ENCODE results near the gene ZSWIM4. TPM values are rescaled to one million over a fixed set of nuclear protein-coding genes. Genes with fewer than 3 reads are reported as not detected.

Gene ZSWIM4
- total RNA-seq, 2 donors from 2014 or later: 4.2 to 5.3 TPM

DNA sequence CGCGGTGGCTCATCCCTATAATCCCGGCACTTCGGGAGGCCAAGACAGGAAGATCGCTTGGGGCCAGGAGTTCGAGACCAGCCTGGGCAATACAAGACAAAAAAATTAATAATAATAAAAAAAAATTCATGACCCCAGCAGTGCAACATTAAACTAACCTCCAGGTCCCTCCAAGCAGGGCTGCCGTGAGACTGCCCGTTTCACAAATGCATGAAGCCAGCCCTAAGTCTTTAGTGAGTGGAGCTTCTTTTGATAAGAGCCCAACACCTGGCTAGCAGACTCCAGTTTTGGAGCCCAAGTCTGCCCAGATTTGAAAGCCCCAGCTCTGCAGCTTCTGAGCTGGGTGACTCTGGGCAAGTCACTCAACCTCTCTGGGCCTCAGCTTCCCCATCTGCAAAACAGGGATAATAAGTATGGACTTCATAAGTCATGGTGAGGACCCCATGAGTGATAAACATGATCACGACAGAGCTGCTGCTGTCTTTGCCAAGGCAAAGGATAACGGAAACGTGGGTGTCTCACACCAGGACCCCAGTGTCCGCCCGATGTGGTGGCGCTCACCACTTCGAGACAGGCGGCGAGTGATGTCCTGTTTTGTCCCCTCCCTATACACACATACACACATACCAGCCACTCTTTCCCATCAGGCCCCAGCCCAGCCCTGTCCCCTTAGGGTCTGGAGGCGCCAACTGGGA, 43.3 kb downstream of the ZSWIM4 start:
- Mint-ChIP-seq H3K27me3 (no peaks in the 10 kb centered on the region), H3K4me1 (peaks cover 64% of the 10 kb centered on the region), H3K27ac (peak overlapping the region; percentile 100), H3K36me3 (ENCODE audit: low read depth) (peaks cover 7% of the 10 kb centered on the region), H3K4me3 (peak overlapping the region; percentile 96)
- ATAC-seq (no peak), DNase-seq (no peak)
- no peaks in the 10 kb centered on the region for H3K9me3 ChIP-seq (ENCODE audit: control insufficient read depth, low read length, poor library complexity, severe bottlenecking)

DNA sequence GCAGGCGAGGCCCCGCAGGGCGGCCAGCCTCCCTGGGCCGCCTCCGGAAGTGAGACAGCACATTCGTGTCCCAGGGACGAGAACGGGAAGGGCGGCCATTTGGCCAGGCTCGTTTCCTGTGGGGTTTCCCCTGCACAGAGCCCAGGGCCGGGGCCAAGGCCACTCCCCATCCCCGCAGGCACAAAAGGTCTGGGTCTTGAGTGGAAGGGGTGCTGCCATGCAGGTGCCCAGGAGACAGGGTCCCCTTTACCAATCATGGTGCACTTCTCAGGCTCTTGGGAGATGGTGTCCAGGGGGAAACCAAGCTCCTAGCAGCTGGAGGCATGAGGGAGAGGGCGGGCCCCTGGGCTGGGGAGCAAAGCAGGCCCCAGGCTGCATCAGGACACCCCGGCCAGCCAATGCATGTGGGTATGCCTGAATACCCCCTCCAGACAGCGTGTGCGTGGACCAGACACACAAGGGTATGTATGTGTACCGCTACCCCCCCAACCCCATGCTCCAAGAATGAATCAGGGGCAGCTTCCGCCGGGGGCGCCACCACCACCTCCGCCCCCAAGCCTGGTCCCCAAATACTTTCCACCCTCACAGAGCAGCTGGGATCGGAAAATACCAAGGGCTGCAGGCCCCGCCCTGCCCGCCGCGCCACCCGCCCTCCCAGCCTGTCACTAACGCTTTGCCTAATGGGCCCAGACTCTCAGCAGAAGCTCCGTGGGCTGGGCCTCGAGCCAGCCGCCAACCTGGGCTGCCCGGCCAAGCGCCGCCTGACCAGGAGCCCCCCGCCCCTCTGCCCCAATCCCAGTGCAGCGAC, 44.1 kb downstream of the ZSWIM4 start:
- H3K4me3 Mint-ChIP-seq: peak overlapping the region; percentile 96
- no peaks in the 10 kb centered on the region for H3K27me3 Mint-ChIP-seq
- peak; percentile 16 for ATAC-seq
- H3K27ac Mint-ChIP-seq: peak overlapping the region; percentile 100
- no peaks in the 10 kb centered on the region for H3K9me3 ChIP-seq (ENCODE audit: control insufficient read depth, low read length, poor library complexity, severe bottlenecking)
- peaks cover 7% of the 10 kb centered on the region for H3K36me3 Mint-ChIP-seq (ENCODE audit: low read depth)
- H3K4me1 Mint-ChIP-seq: peaks cover 60% of the 10 kb centered on the region
- peak; percentile 62 to 80 (median 69) for DNase-seq

DNA sequence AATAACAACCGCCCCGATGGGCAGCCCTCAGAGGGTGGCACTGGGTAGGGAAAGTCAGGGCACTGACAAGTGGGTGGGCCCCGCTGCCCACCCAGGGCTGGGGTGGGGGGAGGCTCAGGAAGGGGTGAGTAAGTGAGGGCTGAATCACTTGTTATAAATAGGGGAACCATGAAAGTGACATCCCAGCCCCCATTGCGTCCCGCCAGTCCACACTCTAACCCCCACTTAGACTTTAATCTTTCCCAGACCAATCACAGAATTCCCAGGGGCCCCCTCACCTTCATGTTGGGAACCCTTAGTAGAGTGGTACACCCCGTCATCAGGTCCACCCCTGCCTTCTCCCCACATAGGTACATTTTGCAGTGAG, 44.7 kb downstream of the ZSWIM4 start:
- Mint-ChIP-seq H3K4me1 (peaks cover 59% of the 10 kb centered on the region), H3K27ac (peak overlapping the region; percentile 100), H3K36me3 (ENCODE audit: low read depth) (peaks cover 7% of the 10 kb centered on the region), H3K4me3 (peak overlapping the region; percentile 96), H3K27me3 (no peaks in the 10 kb centered on the region)
- H3K9me3 ChIP-seq (ENCODE audit: control insufficient read depth, low read length, poor library complexity, severe bottlenecking): no peaks in the 10 kb centered on the region
- DNase-seq: no peak
- peak; percentile 2 for ATAC-seq

DNA sequence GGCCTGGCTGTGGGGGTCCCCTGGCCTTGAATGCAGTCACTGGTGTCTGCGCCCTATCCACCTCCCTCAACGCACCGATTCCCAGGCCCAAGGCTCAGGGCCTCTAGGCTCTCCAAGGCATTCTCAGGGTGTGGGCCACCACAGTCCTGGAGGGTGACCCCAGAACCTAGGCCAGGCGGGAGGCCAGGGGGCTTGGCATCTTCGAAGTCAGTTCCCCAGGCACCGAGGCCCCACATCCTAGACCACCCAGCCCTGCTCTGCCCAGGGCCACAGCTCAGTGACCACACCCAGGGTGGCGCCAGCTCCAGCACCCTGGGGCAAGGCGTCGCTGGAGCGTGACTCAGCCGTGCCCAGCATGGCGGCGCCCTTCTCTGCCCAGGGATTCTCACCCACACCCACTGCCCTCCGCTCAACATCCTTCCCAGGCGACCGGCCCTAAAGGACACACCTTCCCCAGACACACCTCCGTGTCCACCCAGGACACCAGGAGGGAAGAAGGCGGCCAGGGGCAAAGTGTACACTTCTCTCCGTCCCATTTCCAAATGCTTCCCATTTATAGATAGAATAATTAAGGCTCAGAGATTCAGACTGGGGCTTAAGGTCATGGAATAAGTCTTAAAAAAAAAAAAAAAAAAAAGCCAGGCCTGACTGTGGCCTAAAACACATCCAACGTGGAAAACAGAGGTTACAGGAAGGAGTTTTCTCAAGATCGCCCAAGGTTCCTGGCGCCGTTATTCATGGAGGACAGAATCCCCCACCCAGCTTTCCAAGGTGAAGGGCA, 45.3 kb downstream of the ZSWIM4 start:
- Mint-ChIP-seq H3K27ac (peak overlapping the region; percentile 100), H3K27me3 (no peaks in the 10 kb centered on the region), H3K4me3 (peak overlapping the region; percentile 96), H3K36me3 (ENCODE audit: low read depth) (peaks cover 7% of the 10 kb centered on the region), H3K4me1 (peaks cover 61% of the 10 kb centered on the region)
- ATAC-seq (peak; percentile 0), DNase-seq (peak in 1 of 3 donors; percentile 56)
- H3K9me3 ChIP-seq (ENCODE audit: control insufficient read depth, low read length, poor library complexity, severe bottlenecking): no peaks in the 10 kb centered on the region

DNA sequence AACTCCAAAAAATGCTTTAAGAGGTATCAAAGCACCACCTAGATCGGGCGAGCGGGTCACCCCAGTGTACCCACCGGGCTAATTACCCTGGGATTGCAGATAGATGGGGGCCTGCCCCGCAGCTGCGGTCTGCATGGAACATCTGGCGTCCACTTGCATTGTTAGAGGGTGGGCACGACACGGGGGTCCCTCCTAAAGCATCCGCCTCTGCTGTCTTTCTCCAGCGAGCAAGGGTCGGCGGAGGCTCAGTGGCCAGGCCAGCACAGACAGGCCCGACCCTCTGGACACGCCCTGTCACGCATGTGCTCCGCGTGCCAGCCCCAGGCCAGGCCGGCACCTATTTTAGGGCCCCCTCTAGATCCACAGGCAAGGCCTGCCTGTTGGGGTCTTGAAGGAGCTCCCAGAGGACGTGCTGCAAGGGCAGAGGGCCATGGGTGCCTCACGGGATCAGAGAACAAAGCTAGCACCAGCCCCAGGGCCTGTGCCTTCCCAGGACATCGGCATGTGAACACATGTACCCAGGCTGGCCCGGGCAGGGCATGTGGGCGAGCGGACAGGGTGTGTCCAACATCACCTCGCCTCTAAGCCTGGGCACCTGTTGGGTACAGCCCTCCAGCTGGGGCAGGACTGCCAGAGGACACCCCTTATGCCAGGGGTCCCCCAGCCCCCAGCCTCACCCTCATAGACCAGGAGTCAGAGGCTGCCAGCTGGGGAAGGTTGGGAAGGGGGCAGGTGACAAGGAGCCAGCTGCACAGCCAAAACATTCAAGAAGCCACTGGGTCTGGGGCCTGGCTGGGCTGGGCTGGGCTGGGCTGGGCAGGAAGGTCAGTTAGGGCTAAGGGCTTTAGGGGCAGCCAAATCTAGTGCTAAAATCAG, 46.1 kb downstream of the ZSWIM4 start:
- peaks cover 4% of the 10 kb centered on the region for H3K36me3 Mint-ChIP-seq (ENCODE audit: low read depth)
- peak overlapping the region; percentile 100 for H3K27ac Mint-ChIP-seq
- peak in 2 of 3 donors; percentile 37 to 51 for DNase-seq
- no peak for ATAC-seq
- H3K4me3 Mint-ChIP-seq: peak overlapping the region; percentile 96
- H3K4me1 Mint-ChIP-seq: peaks cover 62% of the 10 kb centered on the region
- no peaks in the 10 kb centered on the region for H3K9me3 ChIP-seq (ENCODE audit: control insufficient read depth, low read length, poor library complexity, severe bottlenecking)
- H3K27me3 Mint-ChIP-seq: no peaks in the 10 kb centered on the region

DNA sequence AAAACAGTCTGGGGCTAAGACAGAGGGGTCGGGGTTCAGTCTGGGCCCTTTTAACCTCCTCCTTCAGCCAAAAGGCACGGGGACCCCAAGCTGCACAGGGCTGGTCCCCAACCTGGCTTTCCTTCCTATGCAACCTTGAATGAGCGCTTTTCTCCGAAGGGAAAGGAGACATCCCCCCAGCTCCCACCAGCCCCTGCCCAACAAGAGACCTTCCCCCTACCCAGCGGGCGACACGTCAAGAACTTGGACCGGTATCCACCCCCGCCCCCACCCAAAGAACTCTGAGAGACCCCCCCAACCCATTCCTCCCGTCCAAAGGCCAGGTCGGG, 46.7 kb downstream of the ZSWIM4 start:
- Mint-ChIP-seq H3K27me3 (no peaks in the 10 kb centered on the region), H3K27ac (peak overlapping the region; percentile 100), H3K4me1 (peaks cover 63% of the 10 kb centered on the region), H3K36me3 (ENCODE audit: low read depth) (peaks cover 4% of the 10 kb centered on the region), H3K4me3 (peak overlapping the region; percentile 96)
- ATAC-seq (no peak), DNase-seq (peak in 1 of 3 donors; percentile 42)
- no peaks in the 10 kb centered on the region for H3K9me3 ChIP-seq (ENCODE audit: control insufficient read depth, low read length, poor library complexity, severe bottlenecking)

DNA sequence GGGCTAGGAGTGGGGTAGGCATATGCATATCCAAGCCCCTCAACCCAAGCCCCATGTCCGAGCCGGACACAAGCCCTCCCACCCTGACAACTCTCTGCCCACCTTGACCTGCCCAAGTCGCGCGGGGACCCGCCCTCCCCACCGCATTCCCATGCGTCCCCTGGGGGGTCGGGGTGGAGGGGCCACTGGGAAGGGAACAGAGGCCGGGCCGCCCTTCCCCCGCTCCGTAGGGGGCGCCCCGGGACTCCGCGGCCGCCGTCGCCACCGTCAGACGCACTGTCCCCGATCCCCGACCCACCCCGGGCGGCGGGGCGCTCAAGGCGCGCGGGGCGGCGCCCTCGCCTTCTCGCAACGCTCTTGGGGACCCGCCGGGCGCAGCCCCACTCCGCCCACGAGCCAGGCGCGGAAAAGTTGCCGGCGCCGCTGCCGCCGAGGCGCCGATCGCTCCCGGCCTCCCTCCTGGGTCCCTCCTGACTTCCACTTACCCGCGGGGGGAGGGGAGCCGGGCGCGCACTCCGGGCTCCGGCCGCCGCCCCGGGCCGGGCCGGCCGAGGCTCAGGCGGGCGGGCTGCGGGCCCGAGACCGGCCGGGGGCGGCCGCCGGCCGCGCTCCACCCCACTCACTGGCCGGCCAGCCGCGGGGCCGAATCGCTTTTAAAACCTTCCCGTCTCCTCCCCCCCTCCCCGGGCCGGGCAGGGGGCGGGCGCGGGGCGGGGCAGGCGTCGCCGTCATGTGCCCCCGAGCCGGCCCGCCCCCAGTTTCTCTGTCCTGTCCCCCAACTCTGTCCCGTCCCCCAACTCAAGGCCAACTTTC, 47.3 kb downstream of the ZSWIM4 start:
- peak; percentile 15 for ATAC-seq
- Mint-ChIP-seq H3K36me3 (ENCODE audit: low read depth) (peaks cover 4% of the 10 kb centered on the region), H3K4me3 (peak overlapping the region; percentile 96), H3K27ac (peak overlapping the region; percentile 100), H3K27me3 (no peaks in the 10 kb centered on the region), H3K4me1 (peaks cover 62% of the 10 kb centered on the region)
- H3K9me3 ChIP-seq (ENCODE audit: control insufficient read depth, low read length, poor library complexity, severe bottlenecking): no peaks in the 10 kb centered on the region
- peak; percentile 78 to 81 (median 81) for DNase-seq

DNA sequence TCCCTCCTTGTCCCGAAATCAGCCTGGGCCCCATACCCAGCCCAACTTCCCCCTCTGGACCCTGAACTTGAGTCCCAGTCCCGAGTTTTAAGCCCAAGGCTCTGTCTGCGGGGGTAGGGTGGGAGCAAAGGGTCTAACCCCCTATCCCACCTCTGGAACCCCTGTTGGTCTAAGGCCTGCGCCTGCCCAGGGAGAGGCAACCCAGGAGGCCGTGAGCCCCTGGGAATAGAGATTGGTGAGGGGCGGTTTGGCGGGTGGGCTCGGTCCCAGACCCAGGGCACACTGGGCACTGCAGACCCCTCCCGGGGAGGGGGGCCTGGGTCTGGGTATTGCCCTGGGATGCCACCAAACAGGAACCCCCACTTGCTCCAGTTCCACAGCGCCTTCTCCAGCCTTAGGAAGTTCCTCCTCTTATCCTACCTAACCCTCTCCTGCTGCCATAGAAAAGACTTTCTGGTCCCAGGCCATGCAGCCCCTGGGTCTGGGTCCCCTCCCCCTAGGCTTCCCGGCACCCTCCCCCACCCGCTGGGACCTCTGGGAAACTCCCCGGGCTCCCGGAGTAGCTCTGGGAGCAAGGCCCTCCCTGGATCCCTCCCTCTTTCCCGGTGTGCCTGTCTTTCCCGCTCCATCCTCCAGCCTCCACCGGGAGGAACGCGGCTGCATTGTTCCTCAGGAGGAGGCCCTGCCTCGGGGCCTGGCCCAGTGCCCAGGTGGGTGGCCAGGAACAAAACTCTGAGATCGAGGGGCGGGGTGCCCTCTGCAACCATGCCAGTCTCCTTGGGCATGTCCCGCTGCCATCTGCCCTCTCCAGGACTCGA, 48.1 kb downstream of the ZSWIM4 start:
- no peaks in the 10 kb centered on the region for H3K27me3 Mint-ChIP-seq
- peaks cover 56% of the 10 kb centered on the region for H3K4me1 Mint-ChIP-seq
- H3K27ac Mint-ChIP-seq: peak overlapping the region; percentile 100
- no peak for ATAC-seq
- H3K4me3 Mint-ChIP-seq: peak overlapping the region; percentile 96
- no peaks in the 10 kb centered on the region for H3K9me3 ChIP-seq (ENCODE audit: control insufficient read depth, low read length, poor library complexity, severe bottlenecking)
- peaks cover 4% of the 10 kb centered on the region for H3K36me3 Mint-ChIP-seq (ENCODE audit: low read depth)
- no peak for DNase-seq

DNA sequence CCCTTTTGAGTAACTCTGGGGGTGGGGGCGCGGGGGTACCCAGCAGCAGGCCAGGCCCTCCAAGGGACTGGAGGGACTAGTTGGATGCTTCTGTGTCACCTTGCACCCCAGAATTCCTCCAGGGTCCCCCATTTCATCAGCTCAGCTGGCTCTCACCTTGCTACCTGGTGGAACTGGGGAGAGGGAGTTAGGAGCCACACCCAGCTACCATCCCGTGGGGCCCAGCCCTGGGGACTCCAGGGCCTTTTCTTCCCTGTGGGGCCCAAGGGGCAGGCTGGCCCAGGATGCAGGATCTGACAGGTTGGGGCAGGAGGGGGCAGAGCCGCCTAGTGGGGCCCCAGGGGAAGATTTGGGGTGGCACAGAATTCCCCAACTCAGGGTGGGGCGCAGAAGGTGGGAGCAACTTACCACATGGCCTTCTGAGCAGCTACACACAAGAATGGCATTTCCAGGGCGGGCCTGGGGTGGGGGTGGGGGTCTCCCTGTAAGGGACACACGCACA, 48.9 kb downstream of the ZSWIM4 start:
- peak overlapping the region; percentile 100 for H3K27ac Mint-ChIP-seq
- H3K4me3 Mint-ChIP-seq: peak overlapping the region; percentile 96
- ATAC-seq (no peak), DNase-seq (peak in 1 of 3 donors; percentile 40)
- H3K9me3 ChIP-seq (ENCODE audit: control insufficient read depth, low read length, poor library complexity, severe bottlenecking): no peaks in the 10 kb centered on the region
- H3K4me1 Mint-ChIP-seq: peaks cover 50% of the 10 kb centered on the region
- peaks cover 4% of the 10 kb centered on the region for H3K36me3 Mint-ChIP-seq (ENCODE audit: low read depth)
- no peaks in the 10 kb centered on the region for H3K27me3 Mint-ChIP-seq

DNA sequence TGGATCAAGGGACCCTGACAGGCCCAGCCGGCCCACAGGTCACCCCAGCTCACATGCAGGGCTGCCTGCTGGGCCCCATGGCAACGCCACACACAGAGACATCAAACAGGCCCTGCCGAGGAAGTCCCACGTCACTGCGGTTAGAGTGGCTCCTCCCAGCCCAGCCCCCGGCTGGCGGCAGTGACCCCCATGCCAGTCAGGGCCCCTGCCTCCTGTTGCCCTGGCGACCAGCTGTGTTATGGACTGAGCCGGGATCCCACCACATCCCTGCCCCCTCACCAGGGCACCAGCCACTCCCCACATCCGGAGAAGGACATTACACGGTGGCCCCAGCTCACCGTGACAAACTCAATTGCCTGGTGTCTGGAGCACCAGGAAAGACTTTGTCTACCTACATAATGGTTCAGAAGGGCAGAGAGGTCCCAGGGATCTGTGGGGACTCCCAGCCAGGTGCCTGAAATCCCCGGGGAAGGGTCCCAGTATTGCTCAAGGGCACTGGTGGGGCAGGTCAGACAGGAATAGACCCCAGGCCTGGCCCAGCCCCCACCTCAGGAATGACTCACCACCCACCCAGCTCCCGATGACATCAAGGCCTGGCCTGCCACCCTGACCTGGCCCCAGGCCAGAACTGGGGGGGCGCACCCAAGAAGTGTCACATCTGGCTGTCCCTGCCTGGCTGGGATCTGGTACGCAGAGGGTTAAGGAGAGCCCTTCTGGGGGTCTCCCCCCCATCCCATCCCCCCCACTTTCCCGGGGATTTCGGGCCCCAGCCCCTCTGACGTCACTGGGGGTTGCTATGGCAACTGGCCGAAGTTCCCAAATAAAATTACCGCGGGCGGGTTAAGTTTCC, 51.5 kb downstream of the ZSWIM4 start:
- DNase-seq (peak; percentile 93 to 96 (median 96)), ATAC-seq (peak; percentile 69)
- peaks cover 37% of the 10 kb centered on the region for H3K4me1 Mint-ChIP-seq
- H3K9me3 ChIP-seq (ENCODE audit: control insufficient read depth, low read length, poor library complexity, severe bottlenecking): no peaks in the 10 kb centered on the region
- peaks cover 2% of the 10 kb centered on the region for H3K36me3 Mint-ChIP-seq (ENCODE audit: low read depth)
- H3K27me3 Mint-ChIP-seq: no peaks in the 10 kb centered on the region
- peak overlapping the region; percentile 91 for H3K4me3 Mint-ChIP-seq
- peak overlapping the region; percentile 100 for H3K27ac Mint-ChIP-seq
